NCI-H524 treated with DMSO at 0.1 percent for 48 hours (cell line): ENCODE results near the gene SBSN.

Experiments used
- DNase-seq: peaks from one replicate; lab custom pipeline; 2025; lab: John Stamatoyannopoulos, UW

The SBSN gene, protein sequence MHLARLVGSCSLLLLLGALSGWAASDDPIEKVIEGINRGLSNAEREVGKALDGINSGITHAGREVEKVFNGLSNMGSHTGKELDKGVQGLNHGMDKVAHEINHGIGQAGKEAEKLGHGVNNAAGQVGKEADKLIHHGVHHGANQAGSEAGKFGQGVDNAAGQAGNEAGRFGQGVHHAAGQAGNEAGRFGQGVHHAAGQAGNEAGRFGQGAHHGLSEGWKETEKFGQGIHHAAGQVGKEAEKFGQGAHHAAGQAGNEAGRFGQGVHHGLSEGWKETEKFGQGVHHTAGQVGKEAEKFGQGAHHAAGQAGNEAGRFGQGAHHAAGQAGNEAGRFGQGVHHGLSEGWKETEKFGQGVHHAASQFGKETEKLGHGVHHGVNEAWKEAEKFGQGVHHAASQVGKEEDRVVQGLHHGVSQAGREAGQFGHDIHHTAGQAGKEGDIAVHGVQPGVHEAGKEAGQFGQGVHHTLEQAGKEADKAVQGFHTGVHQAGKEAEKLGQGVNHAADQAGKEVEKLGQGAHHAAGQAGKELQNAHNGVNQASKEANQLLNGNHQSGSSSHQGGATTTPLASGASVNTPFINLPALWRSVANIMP

DNA sequence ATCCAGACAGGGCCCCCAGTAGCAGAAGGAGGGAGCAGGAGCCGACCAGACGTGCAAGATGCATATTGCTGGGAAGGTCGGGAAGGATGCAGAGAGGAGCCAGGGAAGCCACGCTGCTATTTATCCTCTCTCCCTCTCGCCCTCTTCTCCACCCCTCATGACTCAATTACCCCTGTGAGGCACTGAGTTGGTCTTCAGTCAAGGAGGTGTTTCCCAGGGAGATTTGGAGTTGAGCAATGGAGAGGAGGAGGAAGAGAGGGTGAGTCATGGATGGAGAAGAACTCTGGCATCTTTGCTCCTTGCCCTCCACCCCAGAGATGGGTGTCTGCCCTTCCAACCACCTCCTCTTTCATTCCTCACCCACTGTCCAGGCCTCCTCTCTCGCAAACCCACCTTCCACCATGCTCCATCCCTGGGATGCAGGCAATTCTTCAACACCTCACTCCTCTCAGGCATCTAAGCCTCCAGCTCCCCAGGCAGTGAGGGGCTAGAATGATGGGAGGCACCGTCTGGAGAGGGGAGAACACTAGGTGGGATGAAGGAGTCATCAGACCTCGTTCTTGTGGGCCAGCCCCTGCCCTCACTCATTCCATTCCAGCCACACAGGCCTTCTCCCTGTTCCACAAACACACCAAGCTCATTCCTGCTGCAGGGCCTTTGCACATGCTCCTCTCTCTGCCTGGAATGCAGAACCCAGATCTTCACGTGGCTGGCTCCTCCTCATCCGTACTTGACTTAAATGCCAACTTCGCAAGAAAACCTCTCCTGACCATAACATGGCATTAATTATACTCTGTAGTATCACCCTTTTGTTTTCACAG is at the start of gene SBSN:
TSS of gene SBSN (minus strand) at position 94 of the 821 bp plus-strand sequence. CDS start at position 64, 30 bp downstream.
- no peak for DNase-seq

GRCh38 chr19:35571406-35571965 is 43.4 kb upstream of the SBSN start:
- DNase-seq: no peak

GRCh38 chr19:35569281-35569781 is 41.2 kb upstream of the SBSN start:
- no peak for DNase-seq

DNA sequence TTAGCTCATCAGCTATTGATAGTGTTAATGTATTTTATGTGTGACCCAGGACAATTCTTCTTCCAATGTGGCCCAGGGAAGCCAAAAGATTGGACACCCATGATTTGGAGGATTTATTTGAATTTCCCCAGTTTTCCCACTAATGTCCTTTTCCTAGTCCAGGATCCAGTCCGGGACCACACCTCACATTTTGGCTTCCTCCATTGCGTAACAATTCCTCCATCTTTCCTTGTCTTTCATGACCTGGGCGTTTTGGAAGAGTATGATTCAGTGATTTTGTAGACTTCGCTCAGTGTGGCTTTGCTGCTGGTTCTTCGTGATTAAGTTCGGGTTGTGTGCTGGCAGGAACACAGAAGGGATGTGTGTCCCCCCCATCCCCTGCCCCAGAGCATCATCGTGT is 38.6 kb upstream of the SBSN start:
- DNase-seq: no peak

DNA sequence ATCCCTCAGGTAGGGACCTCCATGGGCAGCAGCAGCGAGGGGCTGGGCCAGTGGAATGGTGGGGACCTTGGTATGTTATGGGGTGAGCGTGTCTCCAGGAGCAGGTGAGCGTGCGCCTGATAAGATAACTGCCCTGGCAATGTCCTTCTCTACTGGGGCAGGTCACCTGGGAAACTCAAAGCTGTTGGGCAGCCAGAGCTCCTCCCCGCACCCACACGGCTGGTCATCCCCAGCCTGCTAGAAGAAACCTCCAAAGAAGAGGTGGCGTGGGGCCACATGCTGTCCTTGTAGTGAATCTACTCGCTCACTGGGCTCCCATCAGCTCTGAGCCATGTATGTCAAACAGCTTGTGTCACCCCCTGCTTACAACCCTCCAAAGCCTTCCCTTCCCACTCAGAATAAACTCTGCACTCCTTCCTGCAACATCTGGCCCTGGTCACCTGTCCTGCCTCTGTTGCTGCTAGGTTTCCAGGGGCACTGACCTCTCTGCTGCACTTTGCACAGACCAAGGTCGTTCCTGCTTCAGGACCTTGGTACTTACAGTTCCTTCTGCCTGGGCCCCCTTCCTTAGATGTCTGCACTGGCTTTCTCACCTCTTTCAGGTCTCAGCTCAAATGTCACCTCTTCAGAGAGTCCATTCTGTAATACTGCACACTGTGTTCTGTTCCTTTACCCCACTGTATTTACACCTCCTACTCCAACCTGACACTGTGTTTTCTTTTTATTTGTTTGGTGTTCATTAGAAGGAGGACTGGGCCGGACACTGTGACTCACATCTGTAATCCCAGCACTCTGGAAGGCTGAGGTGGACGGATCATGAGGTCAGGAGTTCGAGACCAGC is 37.1 kb upstream of the SBSN start:
- no peak for DNase-seq

DNA sequence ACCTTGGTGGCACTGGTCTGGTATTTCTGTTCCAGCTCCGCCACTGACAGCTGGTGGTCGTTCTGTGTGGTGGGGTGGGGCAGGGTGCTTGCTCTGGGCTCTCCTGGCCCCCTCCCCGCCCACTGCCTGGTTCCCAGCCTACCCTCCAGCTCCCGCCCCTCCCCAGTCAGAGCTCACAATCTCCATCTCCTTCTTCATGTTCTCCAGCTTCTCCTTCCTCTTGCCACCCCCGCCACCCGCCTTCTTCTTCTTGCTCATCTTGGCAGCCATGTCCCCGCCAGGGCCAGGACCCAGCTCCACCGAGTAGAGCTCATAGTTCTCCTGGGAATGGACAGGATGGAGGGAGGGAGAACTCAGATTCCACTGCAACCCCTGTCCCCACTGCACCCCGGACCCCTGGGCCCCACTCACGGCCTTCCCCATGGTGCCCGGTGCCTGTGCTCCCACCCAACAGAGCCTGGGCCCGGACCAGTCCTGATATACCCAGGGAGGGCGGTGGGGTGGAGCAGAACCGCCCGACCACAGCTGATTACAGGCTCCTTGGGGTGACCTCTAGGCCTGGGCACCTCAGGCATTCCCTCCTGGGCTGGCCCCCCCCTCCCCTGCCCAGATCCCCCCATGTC is 35.2 kb upstream of the SBSN start, which contains the start of gene ATP4A:
TSS of gene ATP4A (minus strand) at position 452 of the 623 bp plus-strand sequence. CDS start at position 423, 29 bp downstream.
- DNase-seq: no peak

GRCh38 chr19:35562776-35563175 is 34.7 kb upstream of the SBSN start:
- DNase-seq: no peak

DNA sequence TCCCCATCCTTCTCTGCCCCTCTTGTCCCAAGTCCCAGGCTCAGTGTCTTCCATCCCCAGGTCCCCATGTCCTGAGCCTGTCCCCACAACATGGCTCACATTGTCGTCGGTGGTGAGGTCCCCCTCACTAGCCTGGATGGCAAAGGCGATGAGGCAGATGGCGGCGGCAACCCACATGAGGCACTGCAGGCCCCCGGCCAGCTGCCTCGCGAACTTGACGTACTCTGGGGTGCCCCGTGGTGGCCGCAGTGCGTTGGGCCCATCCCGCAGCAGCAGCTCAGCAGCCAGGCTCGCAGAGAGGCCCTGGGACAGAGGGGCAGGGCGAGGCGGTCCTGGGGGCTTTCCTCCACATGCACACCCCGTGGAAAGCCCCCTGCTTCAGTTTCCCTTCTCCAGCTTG is 34.2 kb upstream of the SBSN start:
- no peak for DNase-seq

DNA sequence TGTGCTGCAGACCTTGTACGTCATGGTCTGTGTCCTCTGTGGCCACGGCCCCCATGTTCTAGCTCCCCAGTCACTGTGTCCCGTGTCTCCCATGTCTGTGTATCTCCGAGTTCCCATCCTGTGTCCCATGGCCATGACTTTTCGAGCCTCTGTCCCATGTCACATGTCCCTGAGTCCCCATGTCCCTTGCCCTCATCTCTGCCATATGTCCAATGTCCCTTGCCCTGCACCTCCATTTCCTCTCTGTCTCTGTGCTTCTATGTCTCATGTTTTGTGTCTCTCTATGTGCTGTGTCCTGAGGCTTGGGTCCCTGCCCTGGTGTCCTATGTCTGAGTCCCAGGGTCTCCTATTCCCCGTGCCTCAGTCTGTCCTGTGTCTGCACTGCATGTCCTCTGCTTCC is 33.3 kb upstream of the SBSN start:
- DNase-seq: no peak

- no peak for DNase-seq
Observed at GRCh38 chr19:35560677-35561076, 32.6 kb upstream of the SBSN start.

- DNase-seq: no peak
Observed at GRCh38 chr19:35560271-35560670, 32.2 kb upstream of the SBSN start.

- DNase-seq: no peak
Observed at GRCh38 chr19:35559781-35560180, 31.7 kb upstream of the SBSN start.

- DNase-seq: no peak
Observed at GRCh38 chr19:35559281-35559659, 31.2 kb upstream of the SBSN start.

GRCh38 chr19:35558400-35559280 is 30.5 kb upstream of the SBSN start:
- no peak for DNase-seq

DNA sequence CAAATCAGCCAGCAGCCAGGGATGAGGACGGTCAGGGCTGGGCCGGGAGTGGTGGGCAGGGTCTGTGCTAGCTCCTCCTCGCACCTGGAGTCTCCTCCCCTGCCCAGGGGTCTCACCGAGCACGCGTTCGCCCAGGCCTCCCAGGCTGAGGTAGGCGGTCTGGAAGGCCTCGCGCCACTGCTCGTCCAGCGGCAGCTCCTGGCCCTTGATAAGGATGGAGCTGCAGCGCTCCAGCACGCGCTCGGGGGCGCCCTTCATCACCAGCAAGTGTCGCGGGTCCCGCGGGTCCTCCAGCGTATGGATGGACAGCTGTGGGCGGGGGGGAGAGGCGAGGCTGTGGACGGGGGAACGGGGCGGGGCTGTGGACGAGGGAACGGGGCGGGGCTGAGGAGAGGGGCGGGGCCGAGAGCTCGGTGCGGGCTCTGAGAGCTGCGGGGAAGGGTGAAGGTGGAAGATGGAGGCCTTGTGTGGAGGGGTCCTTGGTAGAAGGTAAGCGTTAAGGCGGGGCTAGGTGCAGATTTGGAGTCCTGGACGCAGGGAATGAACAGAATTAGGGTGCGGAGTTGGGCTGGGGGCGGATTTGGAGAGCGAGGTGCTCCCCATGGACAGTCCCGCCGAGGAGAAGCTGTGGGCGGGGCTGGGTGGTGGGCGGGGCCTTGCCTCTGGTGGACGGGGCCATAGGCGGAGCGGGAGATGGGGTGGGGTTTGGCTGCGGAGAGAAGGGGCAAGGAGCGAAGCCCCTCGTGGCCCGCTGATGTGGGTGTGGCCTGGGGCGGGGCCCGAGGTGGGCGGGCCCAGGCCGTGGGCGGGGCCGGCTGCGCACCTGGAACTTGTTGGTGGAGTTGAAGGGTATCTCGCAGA is 29.7 kb upstream of the SBSN start:
- peak; percentile 11 for DNase-seq

GRCh38 chr19:35556846-35557538 is 28.9 kb upstream of the SBSN start:
- DNase-seq: no peak

DNA sequence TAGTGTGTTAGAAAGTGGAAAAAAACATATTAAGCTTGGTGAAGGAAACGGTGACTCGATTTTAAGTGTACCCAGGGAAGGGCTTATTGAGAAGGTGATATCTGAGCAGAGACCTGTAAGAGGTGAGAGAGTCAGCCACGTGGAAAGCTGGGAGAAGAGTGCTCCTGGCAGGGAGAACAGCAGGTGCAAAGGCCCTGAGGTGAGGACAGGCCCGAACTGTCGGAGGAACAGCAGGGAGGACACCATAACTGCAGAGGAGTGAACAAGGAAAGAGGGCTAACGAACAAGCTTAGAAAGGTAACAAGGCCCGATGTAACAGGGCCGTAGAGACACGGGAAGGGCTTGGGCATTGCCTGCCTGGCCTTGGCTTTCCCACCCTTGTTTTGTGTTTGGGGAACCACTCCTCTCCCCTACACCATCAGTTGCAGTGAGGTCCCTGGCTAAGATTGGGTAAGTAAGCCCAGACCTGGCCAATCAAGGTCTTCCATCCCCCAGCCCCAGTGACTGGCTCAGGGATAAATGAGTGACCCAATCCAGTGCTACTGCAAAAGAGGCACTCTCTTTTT is 28.0 kb upstream of the SBSN start:
- DNase-seq: no peak
